Measurements from ENCODE around the gene RPS8. TPM values are rescaled to one million over a fixed set of nuclear protein-coding genes. Genes with fewer than 3 reads are reported as not detected.

RPS8 gene
- total RNA-seq, 1 donor from 2014 or later = 988 TPM

DNA sequence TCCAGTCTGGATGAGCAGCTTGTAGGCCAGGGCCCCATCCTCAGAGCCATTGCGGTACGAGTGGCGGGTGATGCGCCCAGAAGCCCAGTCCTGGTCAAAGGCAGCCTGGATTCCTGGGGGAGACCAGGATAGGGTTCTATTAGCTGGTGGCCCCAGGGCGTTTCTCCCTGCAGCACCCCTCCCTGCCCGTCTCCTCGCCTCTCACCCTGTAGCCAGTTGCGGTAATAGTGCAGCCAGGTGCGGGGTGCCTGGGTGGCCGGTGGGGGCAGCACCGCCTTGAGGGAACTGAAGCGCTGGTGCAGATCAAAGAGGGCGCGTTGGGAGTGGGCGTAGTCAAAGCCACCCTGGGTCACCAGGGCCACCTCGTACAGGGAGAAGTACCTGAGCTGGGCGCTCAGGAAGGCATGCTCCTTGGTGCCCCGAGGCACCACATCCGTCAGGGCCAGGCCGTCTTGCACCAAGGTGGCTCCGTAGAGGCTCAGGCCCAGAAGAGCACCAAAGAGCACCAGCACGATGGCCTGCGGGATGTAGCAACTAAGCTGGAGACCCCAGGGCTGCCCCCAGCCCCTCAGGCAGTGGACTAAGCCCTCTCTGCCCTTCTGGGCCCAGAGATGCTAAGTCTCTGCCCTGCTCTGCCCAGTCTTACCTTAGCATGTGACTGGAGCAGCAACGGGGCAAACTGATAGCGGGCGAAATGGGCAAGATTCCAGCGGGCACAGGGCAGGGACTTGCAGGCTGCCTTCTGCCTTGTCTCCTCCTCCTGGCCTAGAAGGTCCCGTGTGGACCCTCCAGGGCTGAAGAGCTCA is 52.1 kb downstream of the RPS8 start:
- Mint-ChIP-seq H3K4me1 (ENCODE audit: low read depth, unreplicated experiment) (peaks cover 2% of the 10 kb centered on the region), H3K36me3 (ENCODE audit: unreplicated experiment) (no peaks in the 10 kb centered on the region), H3K4me3 (ENCODE audit: unreplicated experiment) (no peak overlapping the region), H3K27me3 (ENCODE audit: unreplicated experiment) (no peaks in the 10 kb centered on the region), H3K9me3 (ENCODE audit: unreplicated experiment) (no peaks in the 10 kb centered on the region), H3K27ac (ENCODE audit: unreplicated experiment) (no peak overlapping the region)
- TF ChIP-seq, protein P1, sequence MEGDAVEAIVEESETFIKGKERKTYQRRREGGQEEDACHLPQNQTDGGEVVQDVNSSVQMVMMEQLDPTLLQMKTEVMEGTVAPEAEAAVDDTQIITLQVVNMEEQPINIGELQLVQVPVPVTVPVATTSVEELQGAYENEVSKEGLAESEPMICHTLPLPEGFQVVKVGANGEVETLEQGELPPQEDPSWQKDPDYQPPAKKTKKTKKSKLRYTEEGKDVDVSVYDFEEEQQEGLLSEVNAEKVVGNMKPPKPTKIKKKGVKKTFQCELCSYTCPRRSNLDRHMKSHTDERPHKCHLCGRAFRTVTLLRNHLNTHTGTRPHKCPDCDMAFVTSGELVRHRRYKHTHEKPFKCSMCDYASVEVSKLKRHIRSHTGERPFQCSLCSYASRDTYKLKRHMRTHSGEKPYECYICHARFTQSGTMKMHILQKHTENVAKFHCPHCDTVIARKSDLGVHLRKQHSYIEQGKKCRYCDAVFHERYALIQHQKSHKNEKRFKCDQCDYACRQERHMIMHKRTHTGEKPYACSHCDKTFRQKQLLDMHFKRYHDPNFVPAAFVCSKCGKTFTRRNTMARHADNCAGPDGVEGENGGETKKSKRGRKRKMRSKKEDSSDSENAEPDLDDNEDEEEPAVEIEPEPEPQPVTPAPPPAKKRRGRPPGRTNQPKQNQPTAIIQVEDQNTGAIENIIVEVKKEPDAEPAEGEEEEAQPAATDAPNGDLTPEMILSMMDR (IDR thresholded peaks at IDR 0.05; ENCODE audit: partially characterized antibody, unreplicated experiment) = no peak
- DNase-seq = peak; percentile 5

DNA sequence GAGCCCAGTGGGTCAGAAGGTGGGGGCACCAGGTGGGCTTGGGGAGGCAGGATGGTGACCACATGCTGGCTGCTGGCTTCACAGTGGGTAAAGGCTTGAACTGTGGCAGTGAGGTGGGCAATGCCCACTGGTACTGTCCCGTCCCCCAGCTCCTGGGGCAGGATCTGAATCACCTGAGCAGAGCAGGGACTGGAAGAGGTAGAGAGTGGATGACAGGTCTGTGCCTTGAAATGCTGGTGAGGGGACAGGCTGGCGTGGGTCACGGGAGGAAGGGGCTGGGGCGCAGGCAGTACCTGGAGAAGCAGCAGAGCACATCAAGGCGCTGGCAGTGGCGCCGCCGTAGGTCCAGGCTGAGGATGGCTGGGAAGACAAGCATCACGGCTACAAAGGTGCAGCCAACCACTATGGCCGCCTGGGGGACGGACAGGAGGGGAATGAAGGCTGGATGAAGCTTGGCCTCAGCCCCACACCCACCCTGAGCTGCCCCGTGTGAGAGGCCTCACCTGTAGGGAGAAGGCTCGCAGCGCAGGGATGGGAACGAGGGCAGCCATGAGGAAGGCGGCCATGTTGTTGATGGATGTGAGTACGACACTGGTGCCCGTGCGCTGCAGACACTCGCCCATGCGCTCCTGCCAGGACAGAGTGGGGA is 52.8 kb downstream of the RPS8 start:
- no peaks in the 10 kb centered on the region for H3K36me3 Mint-ChIP-seq (ENCODE audit: unreplicated experiment)
- H3K4me1 Mint-ChIP-seq (ENCODE audit: low read depth, unreplicated experiment) = peaks cover 2% of the 10 kb centered on the region
- DNase-seq = peak; percentile 10
- TF ChIP-seq, protein P1 (IDR thresholded peaks at IDR 0.05; ENCODE audit: partially characterized antibody, unreplicated experiment) = no peak
- H3K4me3 Mint-ChIP-seq (ENCODE audit: unreplicated experiment) = no peak overlapping the region
- H3K27ac Mint-ChIP-seq (ENCODE audit: unreplicated experiment) = no peak overlapping the region
- peaks cover 3% of the 10 kb centered on the region for H3K27me3 Mint-ChIP-seq (ENCODE audit: unreplicated experiment)
- peaks cover under 1% of the 10 kb centered on the region for H3K9me3 Mint-ChIP-seq (ENCODE audit: unreplicated experiment)

Other genes starting within 250 kb of the RPS8 start
- 10.1 TPM for gene TMEM53, start 101.1 kb upstream of the RPS8 start, total RNA-seq (ENCODE audit: unreplicated experiment)
- gene ARMH1, start 100.8 kb upstream of the RPS8 start, total RNA-seq (ENCODE audit: unreplicated experiment) = 4.9 TPM
- not detected for gene RNU5D-1, start 44.4 kb upstream of the RPS8 start, total RNA-seq (ENCODE audit: unreplicated experiment)
- 8.6 TPM for gene KIF2C, start 35.7 kb upstream of the RPS8 start, total RNA-seq (ENCODE audit: unreplicated experiment)
- 0.88 TPM for gene BEST4, start 12.6 kb downstream of the RPS8 start, total RNA-seq (ENCODE audit: unreplicated experiment)
- gene PLK3, start 24.8 kb downstream of the RPS8 start, total RNA-seq (ENCODE audit: unreplicated experiment) = 89.3 TPM
- gene DYNLT4, start 31.8 kb downstream of the RPS8 start, total RNA-seq (ENCODE audit: unreplicated experiment) = not detected
- gene BTBD19, start 33.0 kb downstream of the RPS8 start, total RNA-seq (ENCODE audit: unreplicated experiment) = 5.9 TPM
- 20.3 TPM for gene PTCH2, start 67.7 kb downstream of the RPS8 start, total RNA-seq (ENCODE audit: unreplicated experiment)
- gene EIF2B3, start 211.1 kb downstream of the RPS8 start, total RNA-seq (ENCODE audit: unreplicated experiment) = 50.0 TPM
- gene HECTD3, start 235.8 kb downstream of the RPS8 start, total RNA-seq (ENCODE audit: unreplicated experiment) = 137 TPM
- gene UROD, start 236.7 kb downstream of the RPS8 start, total RNA-seq (ENCODE audit: unreplicated experiment) = 90.4 TPM

Measured in glutamatergic neuron (in vitro differentiated cells).